Anterior cingulate cortex (tissue), 58 donors: ENCODE measurements around the gene TET3.

Experiments used
- DNase-seq, 58 donors: peaks; one replicate each; lab custom pipeline; 2025; lab: John Stamatoyannopoulos, UW

Gene TET3

DNA sequence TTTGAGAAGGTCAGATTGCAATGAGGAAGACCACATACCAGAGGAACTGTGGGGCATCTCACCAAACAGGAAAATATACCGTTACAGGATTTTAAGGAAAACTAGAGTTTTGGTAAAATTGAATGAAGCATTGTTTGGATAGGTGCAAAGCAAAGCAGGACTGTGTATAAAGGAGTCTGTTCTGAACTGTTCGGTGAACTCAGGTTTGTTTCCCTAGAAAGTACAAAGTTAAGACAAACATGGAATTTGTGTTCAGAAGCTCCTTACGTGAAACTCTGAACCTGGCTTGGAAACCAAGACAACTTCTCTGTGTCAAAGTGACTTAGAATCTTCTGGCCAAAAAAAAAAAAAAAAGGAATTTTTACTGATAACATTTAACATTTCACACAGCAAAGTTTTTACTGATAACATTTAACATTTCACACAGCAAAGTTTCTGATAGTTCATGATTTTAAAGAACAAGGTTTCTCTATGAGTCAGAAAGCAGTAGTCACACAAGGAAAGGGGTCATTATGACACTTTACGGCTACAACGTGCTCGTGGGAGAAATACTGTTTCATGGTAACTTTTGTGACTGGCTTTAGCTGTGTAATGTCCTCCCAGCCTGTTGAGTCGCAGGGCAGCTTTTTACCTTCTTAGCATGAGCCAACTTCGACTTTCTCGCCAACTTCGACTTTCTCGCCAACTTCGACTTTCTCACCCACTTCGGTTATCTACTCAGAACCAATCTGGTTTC, 21.2 kb upstream of the TET3 start:
- DNase-seq, result no peak

DNA sequence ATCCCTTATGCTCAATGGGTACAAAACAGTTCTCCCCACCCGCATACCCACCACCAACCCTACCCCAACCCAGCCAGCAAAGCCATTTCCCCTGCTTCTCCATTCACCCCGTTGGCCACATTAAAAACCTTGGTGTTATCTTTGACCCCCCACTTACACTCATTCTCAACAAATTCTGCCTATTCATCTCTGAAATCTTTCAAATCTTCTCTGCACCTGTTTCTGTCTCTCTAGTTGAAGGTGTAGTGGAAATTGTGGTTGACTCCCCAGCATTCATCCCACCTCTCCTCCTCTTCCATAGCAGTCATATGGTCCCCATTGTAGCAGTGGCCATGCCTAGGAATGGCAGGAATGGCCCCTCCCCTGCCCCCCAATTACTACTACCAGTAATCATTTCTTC, 20.5 kb upstream of the TET3 start:
- DNase-seq, result no peak

- DNase-seq, result no peak
These were observed 19.7 kb upstream of the TET3 start for GRCh38 chr2:73965053-73965452.

DNA sequence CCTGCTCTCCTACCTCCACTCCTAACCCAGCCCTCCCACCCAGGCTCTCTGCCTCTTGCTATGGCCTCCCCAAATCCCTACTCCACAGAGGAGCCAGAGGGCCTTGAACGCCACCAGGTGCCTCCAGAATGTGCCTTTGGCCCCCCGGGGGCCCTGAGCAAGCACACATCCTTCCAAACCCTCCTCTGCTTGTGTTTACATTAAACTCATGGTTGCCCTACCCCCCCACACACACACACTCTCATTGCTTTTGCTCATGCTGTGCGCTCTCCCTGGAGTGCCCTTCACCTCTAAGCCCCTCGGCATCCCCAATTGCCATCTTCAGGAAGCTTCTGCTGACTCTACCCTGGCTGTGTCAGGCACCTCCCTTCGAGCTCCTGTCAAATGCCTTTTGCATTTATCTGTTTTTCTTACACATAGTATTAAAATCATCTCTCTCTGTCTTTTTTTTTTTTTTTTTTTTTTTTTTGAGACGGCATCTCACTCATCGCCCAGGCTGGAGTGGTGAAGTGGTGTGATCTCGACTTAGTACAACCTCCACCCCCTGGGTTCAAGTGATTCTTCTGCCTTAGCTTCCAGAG, 16.3 kb upstream of the TET3 start:
- DNase-seq, result no peak

DNA sequence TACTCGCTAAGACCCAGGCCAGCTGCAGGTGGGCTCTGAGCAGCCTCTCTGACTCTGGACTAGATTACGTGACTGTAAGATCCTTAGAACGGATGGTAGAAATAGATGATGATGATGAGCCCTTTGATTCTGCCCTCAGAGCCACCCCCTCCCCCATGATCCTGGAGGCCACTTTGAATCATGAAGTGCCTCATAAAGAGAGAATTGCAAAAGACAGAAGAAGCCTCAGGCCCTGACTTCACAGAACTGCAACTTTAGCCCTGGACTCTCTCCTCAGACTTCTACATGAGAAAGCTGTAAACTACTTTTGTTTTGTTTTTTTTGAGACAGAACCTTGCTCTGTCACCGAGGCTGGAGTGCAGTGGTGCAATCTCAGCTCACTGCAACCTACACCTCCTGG, 15.4 kb upstream of the TET3 start:
- no peak for DNase-seq

DNA sequence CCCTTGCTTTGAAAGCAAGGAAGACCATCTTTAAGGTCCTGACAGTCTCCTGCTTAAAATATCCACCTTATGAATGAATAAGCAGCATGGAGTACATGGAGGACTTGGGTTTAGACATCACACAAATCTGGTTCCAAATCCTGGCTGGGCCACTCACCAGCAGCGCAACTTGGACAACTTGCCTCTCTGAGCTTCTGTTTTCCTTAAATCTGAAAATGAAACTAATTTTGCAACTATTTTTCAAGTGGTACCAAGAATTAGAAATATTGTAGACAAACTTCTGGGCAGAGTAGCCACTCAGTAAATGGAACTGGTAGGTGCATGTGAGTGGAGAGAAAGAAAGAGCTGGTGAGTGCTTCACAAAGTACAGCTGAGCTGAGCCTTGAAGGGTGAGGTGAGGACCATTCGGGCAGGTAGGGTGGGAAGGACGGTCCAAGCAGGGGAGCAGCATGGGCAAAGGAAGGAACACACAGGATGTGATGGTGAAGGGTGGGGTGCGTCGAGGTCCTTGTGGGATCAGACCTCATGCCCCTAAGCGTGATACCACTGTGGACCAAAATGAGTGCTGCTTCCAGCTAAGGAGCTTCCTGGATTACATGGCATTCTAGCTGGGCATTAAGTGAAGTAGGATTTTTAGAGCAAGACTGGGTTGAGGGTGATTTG, 14.4 kb upstream of the TET3 start:
- DNase-seq, result no peak

- DNase-seq, result peak in 25 of 58 donors; percentile 9 to 42 (median 29)
These were observed 13.7 kb upstream of the TET3 start for GRCh38 chr2:73970850-73971471.

DNA sequence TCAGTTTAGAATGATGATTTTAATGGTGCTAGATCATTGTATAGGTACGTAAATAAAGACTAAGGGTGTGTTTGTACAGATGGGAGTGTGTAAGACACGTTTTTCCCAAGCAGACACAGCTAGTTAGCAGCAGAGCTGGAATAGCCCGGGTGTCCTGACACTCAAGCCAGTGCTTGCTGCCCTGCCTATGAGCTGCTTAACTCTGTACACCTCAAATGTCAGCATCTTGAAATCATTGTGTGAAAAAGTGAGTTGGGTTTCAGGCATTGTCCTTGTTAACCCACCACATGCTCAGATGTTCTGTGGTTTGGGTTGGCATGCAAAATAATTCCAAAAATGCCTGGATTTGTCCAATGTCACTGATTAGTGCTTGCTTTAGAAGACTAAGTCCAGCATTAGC, 13.0 kb upstream of the TET3 start:
- DNase-seq, result no peak

DNA sequence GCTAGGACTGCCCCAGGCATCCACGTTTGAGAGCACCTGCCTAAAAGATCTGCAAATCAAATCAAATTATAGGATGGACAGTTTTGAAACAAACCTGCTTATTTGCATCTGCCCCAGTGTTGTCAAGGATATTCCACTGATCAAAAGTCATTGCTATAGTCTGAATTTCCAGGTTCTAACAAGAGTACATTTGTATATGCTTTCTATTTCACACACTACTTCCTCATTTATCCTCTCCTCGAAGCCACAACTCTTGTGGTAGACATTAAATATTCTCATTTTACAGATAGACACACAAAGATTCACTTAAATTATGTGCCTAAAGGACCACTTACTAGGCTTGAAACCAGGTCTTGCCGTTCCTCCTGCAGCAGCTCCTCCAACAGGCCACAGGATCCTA, 11.9 kb upstream of the TET3 start:
- no peak for DNase-seq

DNA sequence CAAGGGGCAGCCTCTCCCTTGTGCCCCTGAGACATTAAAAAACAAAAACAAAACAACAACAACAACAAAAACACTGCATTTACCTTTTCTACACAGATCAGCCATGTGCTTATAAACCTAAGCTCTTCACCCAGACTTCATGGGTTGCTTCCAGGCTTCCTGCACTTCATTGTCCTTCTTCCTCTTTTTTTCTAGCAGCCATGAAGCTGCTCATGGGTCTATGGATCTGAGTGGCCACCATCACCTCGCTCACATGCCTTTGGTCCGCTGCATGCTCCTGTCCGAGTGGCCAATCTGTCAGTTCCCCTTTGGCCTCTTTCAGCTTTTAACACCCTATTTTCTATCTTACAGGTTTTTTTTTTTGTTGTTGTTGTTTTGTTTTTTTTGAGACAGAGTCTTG, 9.0 kb upstream of the TET3 start:
- no peak for DNase-seq

- no peak for DNase-seq
These were observed 7.9 kb upstream of the TET3 start for GRCh38 chr2:73976803-73977202.

GRCh38 chr2:73977466-73977865, 7.2 kb upstream of the TET3 start:
- no peak for DNase-seq

- no peak for DNase-seq
These were observed 5.7 kb upstream of the TET3 start for GRCh38 chr2:73979021-73979420.

DNA sequence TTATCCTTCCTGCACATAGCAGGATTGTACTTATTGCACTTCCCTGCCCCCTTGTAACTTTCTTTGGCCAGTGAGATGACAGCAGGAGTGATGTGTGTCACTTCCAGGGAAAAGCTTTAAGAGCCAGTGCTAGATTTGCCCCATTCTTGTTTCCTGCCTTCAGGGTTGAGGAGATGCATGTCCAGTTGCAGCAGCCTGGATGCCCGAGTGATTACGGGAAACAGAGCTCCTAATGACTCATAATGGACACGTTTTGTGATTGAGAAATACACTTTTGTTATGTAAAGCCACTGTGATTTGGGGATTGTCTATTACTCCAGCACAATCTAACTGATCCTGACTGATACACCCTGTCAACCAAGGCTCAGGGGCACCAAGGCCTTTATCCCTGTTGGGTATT, 5.0 kb upstream of the TET3 start:
- DNase-seq, result no peak

- DNase-seq, result no peak
These were observed 4.1 kb upstream of the TET3 start for GRCh38 chr2:73980566-73980965.

DNA sequence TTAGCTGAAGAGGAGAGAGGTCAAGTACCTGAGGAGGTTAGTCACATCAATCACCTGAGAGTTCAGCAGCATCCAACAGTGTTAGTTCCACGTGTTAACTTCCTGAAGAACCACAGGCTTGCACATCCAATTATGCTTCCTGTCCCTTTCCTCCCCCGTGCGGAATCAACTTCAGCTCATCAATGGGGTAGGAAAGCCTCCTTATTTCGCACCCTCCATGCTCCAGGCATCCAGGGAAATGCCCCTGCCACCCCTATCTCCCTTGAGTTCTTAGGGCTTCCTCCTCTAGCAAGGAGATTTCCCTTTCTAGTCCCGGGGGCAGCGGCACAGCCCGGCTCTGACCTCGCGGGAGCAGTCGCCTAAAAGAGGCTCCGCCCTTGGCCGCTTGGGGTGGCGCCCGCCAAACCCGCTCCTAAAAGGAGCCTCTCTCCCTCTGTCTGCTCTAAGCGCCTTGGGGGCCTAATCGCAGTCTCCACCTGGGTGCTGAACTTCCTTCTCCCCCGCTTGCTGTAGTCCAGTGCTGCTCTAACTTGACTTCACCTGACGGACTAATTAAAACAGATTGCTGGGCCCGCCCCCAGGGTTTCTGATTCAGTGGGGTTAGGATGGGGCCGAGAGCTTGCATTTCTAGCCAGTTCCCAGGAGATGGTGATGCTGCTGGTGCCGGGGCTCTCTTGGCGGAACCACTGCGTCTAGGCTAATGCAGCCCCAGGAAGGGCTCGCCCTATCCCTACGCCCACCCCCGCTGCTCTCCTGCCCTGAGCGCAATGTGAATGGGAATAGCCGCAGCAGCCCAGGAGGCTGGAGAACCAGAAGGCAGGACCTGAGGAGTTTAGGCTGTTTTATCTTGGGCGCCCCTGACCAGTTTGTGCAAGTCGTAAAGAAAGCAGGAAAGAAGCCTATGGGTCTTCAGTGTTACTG, 3.4 kb upstream of the TET3 start:
- no peak for DNase-seq

DNA sequence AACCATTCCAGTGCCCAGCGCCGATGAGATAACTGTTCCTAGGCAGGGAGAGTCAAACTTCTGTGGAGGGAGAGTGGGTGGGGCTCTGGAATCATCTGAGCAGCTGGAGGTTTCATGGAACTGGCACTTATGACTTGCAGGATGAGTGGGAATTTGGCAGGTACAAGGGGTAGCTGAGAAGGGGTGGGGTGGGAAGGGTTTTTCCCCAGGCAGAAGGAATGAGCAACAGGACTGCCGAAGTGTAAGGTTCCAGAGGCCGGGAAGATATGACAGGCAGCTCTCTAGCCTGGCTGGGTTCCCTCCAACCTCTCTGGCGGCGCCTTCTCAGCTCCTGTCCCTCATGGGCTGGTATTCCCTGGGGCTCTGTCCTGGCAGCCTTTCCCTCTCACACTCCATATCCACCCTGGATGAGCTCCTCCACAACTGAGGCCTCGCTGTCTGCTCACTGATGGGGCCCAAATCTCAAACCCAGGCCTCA, 2.5 kb upstream of the TET3 start:
- peak in 3 of 58 donors; percentile 12 to 37 (median 25) for DNase-seq

DNA sequence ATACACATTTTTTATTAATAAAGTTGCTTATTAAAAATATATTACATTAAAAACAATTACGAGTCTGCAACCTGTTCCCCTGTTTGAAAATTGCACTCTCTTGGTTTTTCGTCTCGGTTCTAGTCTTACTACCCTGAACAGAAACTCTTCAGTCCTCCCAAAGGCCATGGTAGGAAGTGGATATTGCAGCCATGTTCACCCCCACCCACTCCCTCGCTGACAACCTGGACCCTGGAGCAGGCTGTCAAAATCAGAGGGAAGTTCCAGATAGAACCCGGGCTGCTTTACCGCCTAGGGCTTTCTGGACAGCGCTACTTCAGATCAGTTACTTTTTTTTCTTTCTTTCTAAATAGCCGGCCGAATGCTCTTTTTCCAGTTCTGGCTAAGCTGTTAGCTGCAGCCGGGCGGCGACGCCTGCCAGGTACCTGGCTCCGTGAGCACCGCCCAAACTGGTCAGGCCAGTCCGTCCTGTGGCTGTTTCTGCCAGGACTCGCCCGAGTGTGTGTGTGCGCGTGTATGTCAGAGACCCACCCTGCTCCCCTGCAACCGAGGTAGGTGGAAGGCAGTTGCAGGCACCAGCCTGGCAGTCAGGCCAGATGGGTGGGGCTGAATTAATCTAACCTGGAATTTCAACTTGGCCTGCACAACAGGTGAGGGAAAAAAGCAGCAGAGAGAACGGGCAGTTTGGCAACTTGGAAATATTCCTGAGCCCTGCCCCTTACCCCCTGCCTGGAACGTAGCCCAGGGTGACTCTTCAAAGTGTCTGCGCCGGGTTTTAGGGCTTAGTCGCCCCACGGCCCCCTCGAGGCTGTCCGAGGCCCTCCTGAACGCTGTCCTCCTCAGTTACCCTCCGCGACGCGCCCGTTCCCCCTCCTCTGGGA, 1.1 kb upstream of the TET3 start:
- DNase-seq, result peak in 1 of 58 donors; percentile 26

GRCh38 chr2:73984922-73985307, 205 bp downstream of the TET3 start:
- peak in 9 of 58 donors; percentile 8 to 61 (median 36) for DNase-seq
